ENCODE results near the gene RPL5. TPM values are rescaled to one million over a fixed set of nuclear protein-coding genes. Genes with fewer than 3 reads are reported as not detected.

Gene RPL5
- total and polyA plus RNA-seq, 2 experiments from 2014 or later = 2,182 to 3,547 TPM

DNA sequence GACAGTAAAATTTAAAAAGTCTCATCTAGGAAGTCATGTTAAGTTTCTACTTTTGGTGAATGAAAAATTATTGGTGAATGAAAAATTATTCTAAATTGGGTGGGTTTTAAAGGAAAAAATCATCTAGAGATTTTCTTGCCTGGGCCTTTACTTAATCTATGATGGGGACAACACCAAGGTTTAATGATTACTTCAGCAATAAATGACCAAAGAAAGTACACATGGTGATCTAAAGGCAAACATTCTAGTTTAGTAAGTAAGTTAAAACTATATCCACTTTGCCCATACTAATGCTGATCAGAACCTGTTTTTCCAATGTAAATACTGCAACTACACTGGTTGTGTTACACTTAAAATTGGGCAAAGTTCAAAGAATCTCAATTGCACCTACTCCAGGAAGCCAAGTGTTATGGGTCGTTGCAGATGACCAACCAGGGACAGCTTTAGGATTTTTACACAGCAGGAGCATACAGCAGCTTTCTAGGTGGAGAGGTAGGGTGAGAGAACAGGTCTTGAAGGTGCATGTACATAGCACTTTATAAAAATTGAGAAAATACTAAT lies 14.6 kb upstream of the RPL5 start (continued):
- TF ChIP-seq, protein P1, sequence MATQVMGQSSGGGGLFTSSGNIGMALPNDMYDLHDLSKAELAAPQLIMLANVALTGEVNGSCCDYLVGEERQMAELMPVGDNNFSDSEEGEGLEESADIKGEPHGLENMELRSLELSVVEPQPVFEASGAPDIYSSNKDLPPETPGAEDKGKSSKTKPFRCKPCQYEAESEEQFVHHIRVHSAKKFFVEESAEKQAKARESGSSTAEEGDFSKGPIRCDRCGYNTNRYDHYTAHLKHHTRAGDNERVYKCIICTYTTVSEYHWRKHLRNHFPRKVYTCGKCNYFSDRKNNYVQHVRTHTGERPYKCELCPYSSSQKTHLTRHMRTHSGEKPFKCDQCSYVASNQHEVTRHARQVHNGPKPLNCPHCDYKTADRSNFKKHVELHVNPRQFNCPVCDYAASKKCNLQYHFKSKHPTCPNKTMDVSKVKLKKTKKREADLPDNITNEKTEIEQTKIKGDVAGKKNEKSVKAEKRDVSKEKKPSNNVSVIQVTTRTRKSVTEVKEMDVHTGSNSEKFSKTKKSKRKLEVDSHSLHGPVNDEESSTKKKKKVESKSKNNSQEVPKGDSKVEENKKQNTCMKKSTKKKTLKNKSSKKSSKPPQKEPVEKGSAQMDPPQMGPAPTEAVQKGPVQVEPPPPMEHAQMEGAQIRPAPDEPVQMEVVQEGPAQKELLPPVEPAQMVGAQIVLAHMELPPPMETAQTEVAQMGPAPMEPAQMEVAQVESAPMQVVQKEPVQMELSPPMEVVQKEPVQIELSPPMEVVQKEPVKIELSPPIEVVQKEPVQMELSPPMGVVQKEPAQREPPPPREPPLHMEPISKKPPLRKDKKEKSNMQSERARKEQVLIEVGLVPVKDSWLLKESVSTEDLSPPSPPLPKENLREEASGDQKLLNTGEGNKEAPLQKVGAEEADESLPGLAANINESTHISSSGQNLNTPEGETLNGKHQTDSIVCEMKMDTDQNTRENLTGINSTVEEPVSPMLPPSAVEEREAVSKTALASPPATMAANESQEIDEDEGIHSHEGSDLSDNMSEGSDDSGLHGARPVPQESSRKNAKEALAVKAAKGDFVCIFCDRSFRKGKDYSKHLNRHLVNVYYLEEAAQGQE (IDR thresholded peaks at IDR 0.05; ENCODE audit: unreplicated experiment) = no peak
- no peak for TF ChIP-seq CREB1 (CRISPR knock-in tag; IDR thresholded peaks at IDR 0.05; ENCODE audit: low read depth)
- no peak for TF ChIP-seq STAT1 (IDR thresholded peaks at IDR 0.05; ENCODE audit: unreplicated experiment)
- TF ChIP-seq, protein P2, sequence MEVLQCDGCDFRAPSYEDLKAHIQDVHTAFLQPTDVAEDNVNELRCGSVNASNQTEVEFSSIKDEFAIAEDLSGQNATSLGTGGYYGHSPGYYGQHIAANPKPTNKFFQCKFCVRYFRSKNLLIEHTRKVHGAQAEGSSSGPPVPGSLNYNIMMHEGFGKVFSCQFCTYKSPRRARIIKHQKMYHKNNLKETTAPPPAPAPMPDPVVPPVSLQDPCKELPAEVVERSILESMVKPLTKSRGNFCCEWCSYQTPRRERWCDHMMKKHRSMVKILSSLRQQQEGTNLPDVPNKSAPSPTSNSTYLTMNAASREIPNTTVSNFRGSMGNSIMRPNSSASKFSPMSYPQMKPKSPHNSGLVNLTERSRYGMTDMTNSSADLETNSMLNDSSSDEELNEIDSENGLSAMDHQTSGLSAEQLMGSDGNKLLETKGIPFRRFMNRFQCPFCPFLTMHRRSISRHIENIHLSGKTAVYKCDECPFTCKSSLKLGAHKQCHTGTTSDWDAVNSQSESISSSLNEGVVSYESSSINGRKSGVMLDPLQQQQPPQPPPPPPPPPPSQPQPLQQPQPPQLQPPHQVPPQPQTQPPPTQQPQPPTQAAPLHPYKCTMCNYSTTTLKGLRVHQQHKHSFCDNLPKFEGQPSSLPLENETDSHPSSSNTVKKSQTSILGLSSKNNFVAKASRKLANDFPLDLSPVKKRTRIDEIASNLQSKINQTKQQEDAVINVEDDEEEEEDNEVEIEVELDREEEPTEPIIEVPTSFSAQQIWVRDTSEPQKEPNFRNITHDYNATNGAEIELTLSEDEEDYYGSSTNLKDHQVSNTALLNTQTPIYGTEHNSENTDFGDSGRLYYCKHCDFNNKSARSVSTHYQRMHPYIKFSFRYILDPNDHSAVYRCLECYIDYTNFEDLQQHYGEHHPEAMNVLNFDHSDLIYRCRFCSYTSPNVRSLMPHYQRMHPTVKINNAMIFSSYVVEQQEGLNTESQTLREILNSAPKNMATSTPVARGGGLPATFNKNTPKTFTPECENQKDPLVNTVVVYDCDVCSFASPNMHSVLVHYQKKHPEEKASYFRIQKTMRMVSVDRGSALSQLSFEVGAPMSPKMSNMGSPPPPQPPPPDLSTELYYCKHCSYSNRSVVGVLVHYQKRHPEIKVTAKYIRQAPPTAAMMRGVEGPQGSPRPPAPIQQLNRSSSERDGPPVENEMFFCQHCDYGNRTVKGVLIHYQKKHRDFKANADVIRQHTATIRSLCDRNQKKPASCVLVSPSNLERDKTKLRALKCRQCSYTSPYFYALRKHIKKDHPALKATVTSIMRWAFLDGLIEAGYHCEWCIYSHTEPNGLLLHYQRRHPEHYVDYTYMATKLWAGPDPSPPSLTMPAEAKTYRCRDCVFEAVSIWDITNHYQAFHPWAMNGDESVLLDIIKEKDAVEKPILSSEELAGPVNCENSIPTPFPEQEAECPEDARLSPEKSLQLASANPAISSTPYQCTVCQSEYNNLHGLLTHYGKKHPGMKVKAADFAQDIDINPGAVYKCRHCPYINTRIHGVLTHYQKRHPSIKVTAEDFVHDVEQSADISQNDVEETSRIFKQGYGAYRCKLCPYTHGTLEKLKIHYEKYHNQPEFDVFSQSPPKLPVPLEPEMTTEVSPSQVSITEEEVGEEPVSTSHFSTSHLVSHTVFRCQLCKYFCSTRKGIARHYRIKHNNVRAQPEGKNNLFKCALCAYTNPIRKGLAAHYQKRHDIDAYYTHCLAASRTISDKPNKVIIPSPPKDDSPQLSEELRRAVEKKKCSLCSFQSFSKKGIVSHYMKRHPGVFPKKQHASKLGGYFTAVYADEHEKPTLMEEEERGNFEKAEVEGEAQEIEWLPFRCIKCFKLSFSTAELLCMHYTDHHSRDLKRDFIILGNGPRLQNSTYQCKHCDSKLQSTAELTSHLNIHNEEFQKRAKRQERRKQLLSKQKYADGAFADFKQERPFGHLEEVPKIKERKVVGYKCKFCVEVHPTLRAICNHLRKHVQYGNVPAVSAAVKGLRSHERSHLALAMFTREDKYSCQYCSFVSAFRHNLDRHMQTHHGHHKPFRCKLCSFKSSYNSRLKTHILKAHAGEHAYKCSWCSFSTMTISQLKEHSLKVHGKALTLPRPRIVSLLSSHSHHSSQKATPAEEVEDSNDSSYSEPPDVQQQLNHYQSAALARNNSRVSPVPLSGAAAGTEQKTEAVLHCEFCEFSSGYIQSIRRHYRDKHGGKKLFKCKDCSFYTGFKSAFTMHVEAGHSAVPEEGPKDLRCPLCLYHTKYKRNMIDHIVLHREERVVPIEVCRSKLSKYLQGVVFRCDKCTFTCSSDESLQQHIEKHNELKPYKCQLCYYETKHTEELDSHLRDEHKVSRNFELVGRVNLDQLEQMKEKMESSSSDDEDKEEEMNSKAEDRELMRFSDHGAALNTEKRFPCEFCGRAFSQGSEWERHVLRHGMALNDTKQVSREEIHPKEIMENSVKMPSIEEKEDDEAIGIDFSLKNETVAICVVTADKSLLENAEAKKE (CRISPR knock-in tag; IDR thresholded peaks at IDR 0.05) = no peak
- TF ChIP-seq POLR2AphosphoS5 (IDR thresholded peaks at IDR 0.05; ENCODE audit: low read depth) = no peak

Data from GM23338 (cell line).